Stimulated activated CD4-positive, alpha-beta T cell treated with anti-CD3 and anti-CD28 coated beads, Interleukin-12 subunit alpha, Interleukin-12 subunit beta, amount 100 ng/mL, for 24 hours (primary cell): ENCODE results near the gene NDUFA1.
"Not testable (repeated sequence)": the region's sequence is repeated elsewhere in the genome, so short reads cannot be mapped to it uniquely, and the experiment has no call there.

Experiments used
- DNase-seq, 2 experiments: peaks; one replicate each; pipeline ENCODE4 v3.0.0-alpha.2; 2020; ENCODE audit warnings: low read depth in 2 of 2

Gene NDUFA1

DNA sequence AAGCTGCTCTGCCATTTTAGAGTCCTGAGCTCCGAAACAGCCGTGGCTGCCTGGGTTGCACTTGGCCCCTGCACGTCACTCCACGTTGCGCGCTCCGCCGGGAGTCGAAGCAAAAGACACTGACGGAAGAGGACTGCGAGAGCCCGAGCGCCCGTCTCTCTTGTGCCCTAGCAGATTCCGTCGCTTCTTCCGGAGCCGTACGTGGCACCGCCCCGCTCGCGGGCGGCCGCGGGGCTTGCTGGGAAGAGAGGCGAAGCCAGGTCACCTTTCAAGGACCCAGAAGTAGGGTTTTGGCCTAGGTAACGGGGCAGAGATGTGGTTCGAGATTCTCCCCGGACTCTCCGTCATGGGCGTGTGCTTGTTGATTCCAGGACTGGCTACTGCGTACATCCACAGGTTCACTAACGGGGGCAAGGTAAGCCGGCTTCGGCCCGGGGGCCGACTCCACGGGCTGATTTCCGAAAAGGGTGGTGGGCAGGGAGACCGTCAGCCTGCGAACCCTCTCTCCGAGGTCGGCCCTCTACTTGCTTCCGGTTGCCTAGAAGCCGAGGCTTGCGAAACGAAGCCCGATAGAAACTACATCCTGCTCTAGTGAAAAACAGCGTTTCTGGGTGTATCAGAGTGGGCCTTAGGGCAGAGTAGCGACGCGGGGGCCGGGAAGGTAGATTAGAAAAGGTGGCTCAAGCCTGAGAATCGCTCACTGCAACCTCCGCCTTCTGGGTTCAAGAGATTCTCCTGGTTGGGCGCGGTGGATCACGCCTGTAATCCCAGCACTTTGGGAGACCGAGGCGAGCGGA, at the start of gene NDUFA1, which contains the start of gene RNF113A:
NDUFA1 (plus strand) TSS at position 234 of the 797 bp plus-strand sequence; CDS start at position 314, 80 bp downstream.
RNF113A (minus strand) TSS at position 135 of the 797 bp plus-strand sequence; CDS start at position 15, 120 bp downstream.
- DNase-seq, result peak; percentile 71

GRCh38 chrX:119824221-119824620, 47.4 kb upstream of the NDUFA1 start:
- not testable (repeated sequence) for DNase-seq

DNA sequence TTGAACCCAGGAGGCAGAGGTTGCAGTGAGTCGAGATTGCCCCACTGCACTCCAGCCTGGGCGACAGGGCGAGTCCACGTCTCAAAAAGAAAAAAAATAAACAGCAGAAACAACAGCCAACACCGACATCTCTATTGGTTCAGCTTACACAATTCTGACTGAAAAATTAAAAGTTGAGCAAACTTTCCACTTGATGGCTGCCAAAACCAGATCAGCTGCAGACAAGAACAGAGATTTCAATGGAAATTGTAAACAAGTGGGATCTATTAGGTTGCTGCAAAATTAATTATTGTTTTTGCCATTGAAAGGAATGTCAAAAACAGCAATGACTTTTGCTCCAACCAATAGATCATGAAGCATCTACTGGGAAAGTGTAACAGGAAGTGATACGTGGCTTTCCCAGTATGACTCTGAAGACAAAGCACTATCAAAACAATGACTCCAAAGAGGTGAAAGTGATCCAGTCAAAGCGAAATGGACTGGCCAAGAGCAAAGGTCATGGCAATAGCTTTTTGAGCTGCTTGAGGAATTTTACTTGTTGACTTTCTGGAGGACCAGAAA, 45.2 kb upstream of the NDUFA1 start:
- DNase-seq, result no peak

- DNase-seq, result no peak
Measured at GRCh38 chrX:119828446-119828845, 43.2 kb upstream of the NDUFA1 start.

- no peak for DNase-seq
Measured at GRCh38 chrX:119833905-119834304, 37.7 kb upstream of the NDUFA1 start.

DNA sequence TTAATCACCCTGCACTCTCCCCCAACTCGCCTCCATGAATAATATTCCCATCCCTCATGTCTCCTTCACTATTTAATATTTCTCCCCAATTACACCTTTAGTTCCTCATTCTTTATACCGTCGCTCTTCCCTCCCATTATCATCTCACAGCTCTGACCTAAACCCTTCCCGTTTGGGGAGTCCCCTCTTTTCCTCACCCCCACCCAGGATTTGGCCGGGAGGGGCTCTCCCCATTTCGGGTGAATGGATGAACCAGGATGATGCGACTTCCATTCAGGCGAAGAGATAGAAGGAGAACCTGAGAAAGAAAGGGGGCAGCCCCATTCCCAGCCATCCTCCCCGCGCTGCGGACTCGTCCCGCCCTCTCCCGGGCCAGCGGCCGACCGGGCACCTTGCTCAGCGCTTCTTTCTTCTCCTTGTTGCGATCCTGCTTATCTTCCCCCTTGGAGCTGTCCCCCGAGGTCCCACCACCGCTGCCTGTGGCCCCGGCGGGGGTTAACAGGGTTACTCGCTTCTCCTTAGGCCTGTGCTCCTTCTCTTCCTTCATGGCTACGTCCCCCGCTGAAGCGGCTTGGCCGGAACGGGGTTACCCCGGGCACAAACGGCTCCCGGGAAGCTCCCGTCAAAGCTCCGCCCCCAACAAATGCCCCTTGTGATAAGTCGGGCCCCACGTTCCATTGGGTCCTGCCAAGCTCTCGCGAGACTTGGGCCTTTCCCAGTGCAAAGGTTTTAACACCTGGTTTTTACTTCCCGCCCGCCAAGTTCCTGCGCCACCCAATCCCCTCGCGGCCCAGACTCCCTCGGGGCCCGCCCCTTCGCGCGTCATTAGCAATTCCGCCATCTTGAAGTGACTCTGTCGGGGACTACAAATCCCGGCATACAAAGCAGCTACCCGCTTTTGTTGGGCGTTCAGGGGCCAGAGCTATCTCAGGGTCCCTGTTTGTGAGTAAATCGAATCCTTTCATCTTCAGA, 19.0 kb upstream of the NDUFA1 start, which contains the start of gene UPF3B:
UPF3B (minus strand) TSS at position 582 of the 972 bp plus-strand sequence; CDS start at position 547, 35 bp downstream.
- DNase-seq, result peak; percentile 79 to 90

GRCh38 chrX:119853444-119853843, 18.2 kb upstream of the NDUFA1 start:
- no peak for DNase-seq

DNA sequence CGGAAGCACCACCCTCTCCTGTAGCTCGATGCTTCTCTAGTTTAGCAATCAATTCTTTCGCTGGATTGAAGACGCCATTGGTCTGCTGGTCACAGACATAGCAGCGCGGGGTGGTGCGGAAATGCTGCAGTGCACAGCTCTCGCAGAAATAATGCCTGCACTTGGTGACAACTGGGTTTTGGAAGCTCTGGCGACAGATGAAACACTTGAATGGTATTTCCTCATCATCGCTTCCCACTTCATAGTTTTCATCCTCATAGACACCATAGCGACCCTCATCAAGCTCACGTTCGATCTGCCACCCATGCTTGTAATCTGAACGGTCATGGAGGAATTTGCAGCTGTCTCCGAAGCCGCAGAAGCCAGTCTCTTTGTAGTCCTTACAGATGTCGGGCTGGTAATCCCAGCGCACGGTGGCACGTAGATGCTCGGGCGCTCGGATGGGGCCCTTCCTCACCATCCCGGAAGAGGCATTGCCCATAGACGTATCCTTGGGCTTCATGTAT, 953 bp upstream of the NDUFA1 start:
- peak in 1 of 2 experiments; percentile 6 for DNase-seq

GRCh38 chrX:119871245-119871598, 410 bp upstream of the NDUFA1 start:
- no peak for DNase-seq

GRCh38 chrX:119878740-119879139, 7.1 kb downstream of the NDUFA1 start:
- DNase-seq, result no peak

GRCh38 chrX:119880076-119880475, 8.4 kb downstream of the NDUFA1 start:
- no peak for DNase-seq

DNA sequence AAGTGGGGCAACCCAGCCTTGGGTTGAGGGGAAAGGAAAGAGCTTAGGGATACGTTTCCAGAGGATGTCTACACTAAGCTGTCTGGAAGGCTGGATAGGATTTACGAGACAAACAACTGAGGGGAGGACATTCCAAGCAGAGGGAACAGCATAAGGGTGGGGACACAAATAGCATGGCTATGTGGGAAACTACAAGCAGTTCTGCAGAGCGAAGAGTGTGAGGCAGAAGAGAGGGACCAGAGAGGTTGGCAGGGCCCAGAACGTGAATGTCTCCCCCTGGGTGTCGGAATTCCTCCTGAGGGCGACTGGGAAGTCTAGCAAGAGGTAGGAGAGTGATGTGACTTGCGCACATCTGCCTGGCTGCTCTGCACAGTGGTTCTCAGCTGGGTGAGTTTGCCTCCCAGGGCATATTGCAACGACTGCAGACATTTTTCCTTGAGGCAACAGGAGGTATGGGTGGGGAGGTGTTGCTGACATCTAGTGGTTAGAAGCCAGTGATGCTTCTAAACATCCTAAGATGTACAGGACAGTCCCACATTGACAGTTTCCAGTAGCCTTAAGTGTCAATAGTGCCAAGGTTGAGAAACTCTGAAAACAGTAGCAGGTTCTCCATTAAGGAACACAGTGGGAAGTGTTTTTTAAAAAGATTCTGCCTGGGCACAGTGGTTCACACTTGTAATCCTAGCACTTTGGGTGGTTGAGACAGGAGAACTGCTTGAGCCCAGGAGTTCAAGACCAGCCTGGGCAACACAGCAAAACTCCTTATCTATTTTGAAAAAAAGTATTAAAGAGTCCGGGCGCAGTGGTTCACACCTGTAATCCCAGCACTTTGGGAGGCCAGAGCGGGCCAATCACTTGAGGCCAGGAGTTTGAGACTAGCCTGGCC, 9.2 kb downstream of the NDUFA1 start:
- no peak for DNase-seq

- DNase-seq, result no peak
Measured at GRCh38 chrX:119885554-119886428, 14.2 kb downstream of the NDUFA1 start.

GRCh38 chrX:119887721-119888425, 16.2 kb downstream of the NDUFA1 start:
- peak; percentile 17 to 50 for DNase-seq

- DNase-seq, result not testable (repeated sequence)
Measured at GRCh38 chrX:119890626-119891025, 19.0 kb downstream of the NDUFA1 start.

- DNase-seq, result not testable (repeated sequence)
Measured at GRCh38 chrX:119891961-119892692, 20.5 kb downstream of the NDUFA1 start.

GRCh38 chrX:119895843-119896326, 24.3 kb downstream of the NDUFA1 start, which contains the start of gene AKAP14:
Gene AKAP14, plus strand, starts transcription at chrX:119895893. Its CDS starts 7,331 bp downstream, at chrX:119903224.
- DNase-seq, result no peak

DNA sequence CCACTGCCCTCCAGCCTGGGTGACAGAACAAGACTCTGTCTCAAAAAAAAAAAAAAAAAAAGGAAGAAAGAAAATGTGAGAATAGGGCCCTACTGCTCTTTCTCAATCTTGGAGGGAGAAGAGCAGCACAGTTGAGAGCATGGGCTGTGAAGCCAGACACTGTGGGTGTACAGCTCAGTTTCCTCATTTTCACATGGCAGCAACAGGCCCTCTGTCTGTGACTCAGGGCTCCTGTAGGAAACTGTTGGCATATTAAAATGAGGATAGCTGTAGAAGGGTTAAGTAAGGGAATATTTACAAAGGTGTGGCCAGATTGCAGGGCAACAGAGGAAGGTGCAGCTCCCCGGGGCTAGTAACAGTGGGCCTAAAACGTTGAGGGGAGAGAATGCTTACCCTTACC, 27.5 kb downstream of the NDUFA1 start:
- no peak for DNase-seq
